Hippocampal formation (tissue), 2 donors: ENCODE results near the gene IGSF11.
"Not testable (repeated sequence)": the region's sequence is repeated elsewhere in the genome, so short reads cannot be mapped to it uniquely, and the experiment has no call there.

ENCODE experiments used
- DNase-seq, 2 donors: peaks; one replicate each; lab custom pipeline; 2025; lab: John Stamatoyannopoulos, UW

Gene IGSF11

DNA sequence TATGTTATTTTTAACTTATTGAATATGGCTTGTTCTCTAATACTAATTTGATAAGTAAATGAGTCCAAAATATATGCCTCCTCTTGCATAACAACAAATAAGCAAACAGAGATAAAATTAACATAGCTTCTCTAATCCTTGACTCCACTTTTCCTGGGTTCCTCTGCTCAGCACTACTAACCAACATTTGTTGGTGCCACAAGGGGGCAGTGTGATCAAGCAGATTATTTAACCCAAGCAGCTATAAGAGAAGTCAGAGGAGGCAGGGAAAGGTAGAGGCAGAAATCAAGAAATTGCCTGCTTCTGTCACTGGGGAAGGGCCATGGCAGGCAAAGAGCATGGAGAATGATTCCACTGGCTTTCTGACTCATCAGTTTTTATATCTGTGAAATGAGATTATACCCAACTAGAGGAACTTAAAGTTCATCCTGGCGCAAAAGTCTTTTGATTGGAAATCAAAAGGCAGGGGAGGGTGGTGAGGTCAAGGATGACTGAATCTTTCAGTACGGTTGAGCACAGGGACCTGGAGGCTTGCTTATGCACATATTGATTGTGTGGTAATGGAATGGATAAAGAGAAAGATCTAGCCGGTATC is 152.2 kb downstream of the IGSF11 start:
- DNase-seq: peak; percentile 56 to 65

DNA sequence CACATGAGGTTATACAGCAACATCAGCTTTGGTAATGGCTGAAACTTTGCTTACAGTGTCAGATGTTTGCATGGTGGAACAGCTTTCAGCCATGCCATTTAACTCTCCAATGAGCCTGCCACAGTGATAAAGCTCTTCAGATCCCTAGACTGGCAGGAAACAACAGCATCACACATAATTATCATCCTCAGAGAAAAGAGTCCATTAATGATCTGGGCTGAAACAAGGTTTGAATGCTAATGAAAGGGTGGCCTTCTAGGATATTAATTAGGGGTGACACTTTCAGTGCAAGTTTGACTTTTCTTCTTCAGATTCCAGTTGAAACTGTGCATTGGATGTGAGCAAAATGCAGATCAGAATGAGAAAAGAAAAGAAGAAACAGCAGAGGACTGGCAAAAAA is 166.6 kb downstream of the IGSF11 start:
- no peak for DNase-seq

GRCh38 chr3:118863731-118864322 is 170.8 kb downstream of the IGSF11 start:
- no peak for DNase-seq

- no peak for DNase-seq
These were observed 174.7 kb downstream of the IGSF11 start for GRCh38 chr3:118859950-118860349.

GRCh38 chr3:118851466-118852193 is 183.0 kb downstream of the IGSF11 start:
- not testable (repeated sequence) for DNase-seq

DNA sequence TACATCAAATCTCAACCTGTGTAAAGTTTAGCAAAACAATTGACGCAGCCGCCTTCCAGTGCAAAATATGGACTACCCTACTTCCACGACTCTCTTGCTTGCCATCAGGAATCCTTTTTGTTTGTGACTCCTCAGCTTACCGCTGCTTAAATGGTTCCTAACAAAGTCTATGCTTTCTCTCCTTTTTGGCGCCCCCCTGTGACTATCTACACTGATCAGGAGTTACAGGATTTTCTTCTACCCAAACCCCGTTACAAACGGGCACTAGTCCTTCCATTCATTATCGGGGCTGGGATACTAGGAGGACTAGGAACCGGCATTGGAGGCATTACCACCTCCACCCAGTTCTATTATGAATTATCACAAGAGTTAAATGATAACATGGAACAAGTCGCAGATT is 184.0 kb downstream of the IGSF11 start:
- no peak for DNase-seq
